HG03520 (cell line): ENCODE measurements around the gene NR1D2.
A peak's percentile ranks its signal among the peaks of the same experiment; 100 is the strongest.

Experiments used
- ATAC-seq: cut with Tn5 transposase; IDR thresholded peaks from one replicate; pipeline ENCODE4 v1.9.1; 2021; ENCODE audit warnings: mild to moderate bottlenecking, moderate library complexity; ENCODE audit not compliant: unreplicated experiment

The NR1D2 gene

GRCh38 chr3:23928524-23928923, 16.6 kb upstream of the NR1D2 start:
- no peak for ATAC-seq

- ATAC-seq = no peak
These were observed 13.5 kb upstream of the NR1D2 start for GRCh38 chr3:23931597-23931996.

- no peak for ATAC-seq
These were observed 12.5 kb upstream of the NR1D2 start for GRCh38 chr3:23932571-23932970.

- ATAC-seq = no peak
These were observed 10.8 kb upstream of the NR1D2 start for GRCh38 chr3:23934253-23934652.

GRCh38 chr3:23937296-23937695, 7.8 kb upstream of the NR1D2 start:
- no peak for ATAC-seq

GRCh38 chr3:23938688-23939087, 6.4 kb upstream of the NR1D2 start:
- no peak for ATAC-seq

GRCh38 chr3:23940775-23941174, 4.3 kb upstream of the NR1D2 start:
- ATAC-seq = no peak

- no peak for ATAC-seq
These were observed 3.6 kb upstream of the NR1D2 start for GRCh38 chr3:23941440-23941839.

- no peak for ATAC-seq
These were observed 2.5 kb upstream of the NR1D2 start for GRCh38 chr3:23942546-23942945.

GRCh38 chr3:23944007-23944783, 891 bp upstream of the NR1D2 start:
- ATAC-seq = no peak

- no peak for ATAC-seq
These were observed 502 bp downstream of the NR1D2 start for GRCh38 chr3:23945663-23945912.

GRCh38 chr3:23945913-23946687, 1.0 kb downstream of the NR1D2 start:
- ATAC-seq = peak; percentile 75

- no peak for ATAC-seq
These were observed 3.7 kb downstream of the NR1D2 start for GRCh38 chr3:23948761-23949160.

GRCh38 chr3:23949784-23950183, 4.7 kb downstream of the NR1D2 start:
- ATAC-seq = no peak

GRCh38 chr3:23950293-23950692, 5.2 kb downstream of the NR1D2 start:
- ATAC-seq = peak; percentile 25

GRCh38 chr3:23952646-23953045, 7.6 kb downstream of the NR1D2 start:
- ATAC-seq = no peak

GRCh38 chr3:23953523-23953922, 8.4 kb downstream of the NR1D2 start:
- no peak for ATAC-seq

- no peak for ATAC-seq
These were observed 9.1 kb downstream of the NR1D2 start for GRCh38 chr3:23954144-23954543.

GRCh38 chr3:23956701-23957100, 11.6 kb downstream of the NR1D2 start:
- no peak for ATAC-seq

GRCh38 chr3:23959135-23959900, 14.2 kb downstream of the NR1D2 start:
- no peak for ATAC-seq

- ATAC-seq = no peak
These were observed 15.6 kb downstream of the NR1D2 start for GRCh38 chr3:23960649-23961048.

GRCh38 chr3:23961066-23961465, 16.0 kb downstream of the NR1D2 start:
- ATAC-seq = no peak
